GM06990 (cell line): ENCODE results near the gene LTF.

ENCODE experiments used
- DNase-seq: peaks from one replicate; pipeline ENCODE4 v3.0.0-alpha.2; 2011; ENCODE audit not compliant: insufficient read length; ENCODE audit errors: extremely low read depth
- H3K27me3 ChIP-seq: replicated peaks from 2 replicates; pipeline ENCODE4 v1.6.0; 2011; ENCODE audit warnings: low read length; ENCODE audit not compliant: control insufficient read depth, insufficient read depth
- H3K36me3 ChIP-seq: 2 replicates; pipeline ENCODE4 v1.5.1; 2011; ENCODE audit warnings: low read length; ENCODE audit not compliant: control insufficient read depth, insufficient read depth
- H3K4me3 ChIP-seq: replicated peaks from 2 replicates; pipeline ENCODE4 v1.5.1; 2011; ENCODE audit warnings: low read depth, mild to moderate bottlenecking, control low read depth, low read length
- CTCF ChIP-seq: IDR thresholded peaks from 2 replicates; pipeline ENCODE4 v1.5.1; 2011; ENCODE audit warnings: low read length, control low read depth, mild to moderate bottlenecking, inconsistent platforms; ENCODE audit not compliant: insufficient read depth, poor library complexity, severe bottlenecking

Gene LTF

GRCh38 chr3:46485779-46486175, 21.1 kb upstream of the LTF start:
- DNase-seq = no peak
- no peak overlapping the region for H3K4me3 ChIP-seq
- no peak for TF ChIP-seq CTCF
- no peaks in the 10 kb centered on the region for H3K36me3 ChIP-seq
- H3K27me3 ChIP-seq = no peaks in the 10 kb centered on the region; the same call in 1 of the 2 replicates

- Histone ChIP-seq H3K4me3 (no peak overlapping the region), H3K27me3 (no peaks in the 10 kb centered on the region; the same call in 1 of the 2 replicates), H3K36me3 (no peaks in the 10 kb centered on the region)
- no peak for DNase-seq
- TF ChIP-seq CTCF = no peak
Measured at GRCh38 chr3:46484911-46485778, 20.4 kb upstream of the LTF start.

- H3K27me3 ChIP-seq = no peaks in the 10 kb centered on the region; the same call in 1 of the 2 replicates
- no peak overlapping the region for H3K4me3 ChIP-seq
- TF ChIP-seq CTCF = no peak
- no peaks in the 10 kb centered on the region for H3K36me3 ChIP-seq
- no peak for DNase-seq
Measured at GRCh38 chr3:46484388-46484787, 19.7 kb upstream of the LTF start.

GRCh38 chr3:46483825-46484224, 19.1 kb upstream of the LTF start:
- peak; percentile 22 for TF ChIP-seq CTCF
- DNase-seq = no peak
- no peaks in the 10 kb centered on the region; the same call in none of the 2 replicates for H3K27me3 ChIP-seq

GRCh38 chr3:46482632-46483350, 18.1 kb upstream of the LTF start:
- H3K36me3 ChIP-seq = no peaks in the 10 kb centered on the region
- H3K27me3 ChIP-seq = no peaks in the 10 kb centered on the region; the same call in none of the 2 replicates
- no peak for TF ChIP-seq CTCF
- no peak for DNase-seq
- H3K4me3 ChIP-seq = no peak overlapping the region

More at GRCh38 chr3:46483825-46484224, 19.1 kb upstream of the LTF start:
- Histone ChIP-seq H3K36me3 (no peaks in the 10 kb centered on the region), H3K4me3 (no peak overlapping the region)
